Adrenal gland (tissue), 12 donors: ENCODE measurements around the gene MACO1. TPM values are rescaled to one million over a fixed set of nuclear protein-coding genes. Genes with fewer than 3 reads are reported as not detected.

Source experiments
- DNase-seq, 7 donors: peaks; one replicate each; pipeline ENCODE4 v3.0.0-alpha.2; 2019 to 2020
- H3K27ac ChIP-seq, 5 donors: fragments of 200-600 bp; sonication (generic) in 4 of 5; 1 replicate in 3 of 5; 2 replicates in 2 of 5; pipeline versions ENCODE4 v1.5.1 to v1.8.0; 2016 to 2020; ENCODE audit warnings: mild to moderate bottlenecking in 1 of 5
- H3K27me3 ChIP-seq: fragments of 200-600 bp; 2 replicates; pipeline ENCODE4 v1.8.0; 2021
- H3K36me3 ChIP-seq, 2 donors: fragments of 200-600 bp; replicated peaks in 1 of 2; 1 replicate in 1 of 2; 2 replicates in 1 of 2; pipeline versions ENCODE4 v1.5.1 to v1.8.0; 2018 to 2022
- H3K4me1 ChIP-seq, 2 donors: fragments of 200-600 bp; replicated peaks in 1 of 2; 1 replicate in 1 of 2; 2 replicates in 1 of 2; pipeline versions ENCODE4 v1.5.1 to v1.8.0; 2018 to 2021
- H3K4me3 ChIP-seq, 4 donors: fragments of 200-600 bp; sonication (generic) in 3 of 4; one replicate each; pipeline ENCODE4 v1.5.1; 2016 to 2018
- H3K9me3 ChIP-seq, 3 donors: fragments of 200-600 bp; sonication (generic) in 1 of 3; replicated peaks in 1 of 3; 1 replicate in 2 of 3; 2 replicates in 1 of 3; pipeline versions ENCODE4 v1.5.1 to v1.8.0; 2016 to 2021
- CTCF ChIP-seq, 6 experiments: fragments of 450-650 bp in 4 of 6; fragments of 200-600 bp in 2 of 6; sonication (generic) in 1 of 6; IDR thresholded peaks; 1 replicate in 5 of 6; 2 replicates in 1 of 6; pipeline versions ENCODE4 v1.5.1 to v1.8.0; 2016 to 2021; ENCODE audit warnings: antibody characterized with exemption in 6 of 6, mild to moderate bottlenecking in 2 of 6, moderate library complexity in 1 of 6
- POLR2A ChIP-seq, 2 donors: fragments of 450-650 bp; IDR thresholded peaks; one replicate each; pipeline ENCODE4 v1.6.1; 2017; ENCODE audit warnings: antibody characterized with exemption in 2 of 2, mild to moderate bottlenecking in 2 of 2, moderate library complexity in 1 of 2
- WGBS, 4 donors: extraction: QIAGEN DNeasy Blood & Tissue Kit in 2 of 4; methylation state at CpG; one replicate each; pipeline versions ENCODE4 v1.1.5 to v1.1.7; 2013 to 2017; 5-methylcytosine and 5-hydroxymethylcytosine counted together
- intact Hi-C, 2 donors: fragments of 100-400 bp; cut with DNase I; formaldehyde crosslinking; loops; one replicate each; pipeline versions ENCODE4 v1.14.1 to v1.15.0; 2022 to 2023
- polyA plus RNA-seq, 3 donors: library from polyadenylated mRNA; stranded (reverse); fragments of 200-250 nt in 2 of 3; fragments of 350-450 nt in 1 of 3; fragmentation: Illumina TruSeq in 1 of 3; extraction: RNeasy Lipid Tissue Mini Kit (QIAGEN cat#74804) in 1 of 3; gene quantifications; one replicate each; pipeline ENCODE4 v1.2.3, GENCODE V29; 2013 to 2014
- total RNA-seq, 9 donors: library from RNA; depleted of rRNA in 4 of 9; stranded (reverse); fragments of >200 nt in 4 of 9; fragments of 120-200 nt in 1 of 9; fragmentation: NEBNext Ultra II Directional in 1 of 9; extraction: Animal tissue kit (Norgen Biotek cat#: 25700) in 1 of 9; gene quantifications; one replicate each; pipeline versions ENCODE4 v1.1.0 to v1.2.4, GENCODE V29; 2013 to 2023
- donor health status: healthy with polysubstance abuse.
- donor health status: Bipolar disorder and iron deficiency.
- donor health status: DM: yes; HTN: yes; CAD: no.
- donor health status: DM: no; HTN: no; CAD: no.
- donor health status: DM: no; HTN: no; CAD: no.
- donor health status: DM: yes; HTN: yes; CAD: no.

MACO1 gene
- total and polyA plus RNA-seq, 12 donors, result 15.1 to 48.4 (median 29.6) TPM

GRCh38 chr1:25546193-25546592 lies 115.5 kb downstream of the MACO1 start:
- Histone ChIP-seq H3K9me3 (no peaks in the 10 kb centered on the region), H3K27me3 (no peaks in the 10 kb centered on the region), H3K4me3 (no peak overlapping the region), H3K36me3 (no peaks in the 10 kb centered on the region), H3K27ac (peak overlapping the region in 1 of 5 donors; percentile 52), H3K4me1 (peaks cover 20 to 57% of the 10 kb centered on the region in 2 donors)
- 33 to 80% (median 44%) methylated on average over 1 of the region's 1 CpG; no CpG with 5 or more reads in 1 of the 4 donors for WGBS, 4 donors
- TF ChIP-seq CTCF (IDR thresholded peaks at IDR 0.05) (no peak), POLR2A (IDR thresholded peaks at IDR 0.05) (no peak)
- intact Hi-C loops, result no loop called here
- DNase-seq, result no peak

GRCh38 chr1:25548601-25549000 lies 117.9 kb downstream of the MACO1 start:
- H3K27ac ChIP-seq, result peak overlapping the region in 3 of 5 donors; percentile 21 to 84 (median 66)
- no peaks in the 10 kb centered on the region for H3K9me3 ChIP-seq
- no peak for DNase-seq
- H3K4me3 ChIP-seq, result no peak overlapping the region
- intact Hi-C loops, result no loop called here
- TF ChIP-seq CTCF (IDR thresholded peaks at IDR 0.05), result no peak
- TF ChIP-seq POLR2A (IDR thresholded peaks at IDR 0.05), result no peak
- no peaks in the 10 kb centered on the region for H3K36me3 ChIP-seq
- 82 to 89% (median 86%) methylated on average over 4 of the region's 4 CpGs for WGBS, 4 donors
- H3K4me1 ChIP-seq, result peaks cover 22 to 62% of the 10 kb centered on the region in 2 donors
- no peaks in the 10 kb centered on the region for H3K27me3 ChIP-seq

GRCh38 chr1:25549273-25550154 lies 118.8 kb downstream of the MACO1 start:
- Histone ChIP-seq H3K27ac (peak overlapping the region in 4 of 5 donors; percentile 44 to 84 (median 61)), H3K36me3 (no peaks in the 10 kb centered on the region), H3K27me3 (no peaks in the 10 kb centered on the region), H3K9me3 (no peaks in the 10 kb centered on the region), H3K4me1 (peaks cover 22 to 65% of the 10 kb centered on the region in 2 donors), H3K4me3 (no peak overlapping the region)
- intact Hi-C loops, result no loop called here
- 60 to 71% (median 63%) methylated on average over 9 to 19 of the region's 19 CpGs for WGBS, 4 donors
- peak in 2 of 7 donors; percentile 37 to 41 for DNase-seq
- no peak for TF ChIP-seq POLR2A (IDR thresholded peaks at IDR 0.05)
- TF ChIP-seq CTCF (IDR thresholded peaks at IDR 0.05), result no peak

Other genes with a start within 250 kb of the MACO1 start
- gene SYF2, start 198.4 kb upstream of the MACO1 start, total RNA-seq, result 10 to 100 TPM; 34.8 to 71.8 (median 53.8) TPM
- 10 to 100 TPM; 72.4 to 86.3 (median 76.2) TPM for gene SYF2, start 198.4 kb upstream of the MACO1 start, polyA plus RNA-seq
- gene RSRP1, start 183.4 kb upstream of the MACO1 start, total RNA-seq, result 100 to 1,000 TPM in 6 of 9 donors, 10 to 100 TPM in 3; 22.8 to 165 (median 104) TPM
- 100 to 1,000 TPM in 2 of 3 donors, 10 to 100 TPM in 1; 79.8 to 663 (median 292) TPM for gene RSRP1, start 183.4 kb upstream of the MACO1 start, polyA plus RNA-seq
- under 1 TPM in 3 of 9 donors, not detected in 6; 0.23 to 0.94 (median 0.69) TPM for gene RHD, start 158.4 kb upstream of the MACO1 start, total RNA-seq
- gene RHD, start 158.4 kb upstream of the MACO1 start, polyA plus RNA-seq, result under 1 TPM in 2 of 3 donors, not detected in 1; 0.05 to 0.07 TPM
- 100 to 1,000 TPM in 8 of 9 donors, 10 to 100 TPM in 1; 85.2 to 230 (median 154) TPM for gene TMEM50A, start 92.6 kb upstream of the MACO1 start, total RNA-seq
- 100 to 1,000 TPM in 2 of 3 donors, 10 to 100 TPM in 1; 77.5 to 177 (median 154) TPM for gene TMEM50A, start 92.6 kb upstream of the MACO1 start, polyA plus RNA-seq
- gene RHCE, start 10.1 kb upstream of the MACO1 start, total RNA-seq, result 1 to 10 TPM in 4 of 9 donors, under 1 TPM in 1, not detected in 4; 0.61 to 4.0 (median 1.1) TPM
- under 1 TPM in 2 of 3 donors, not detected in 1; 0.59 to 0.71 TPM for gene RHCE, start 10.1 kb upstream of the MACO1 start, polyA plus RNA-seq
- 10 to 100 TPM in 8 of 9 donors, 1 to 10 TPM in 1; 6.8 to 39.1 (median 28.0) TPM for gene LDLRAP1, start 112.7 kb downstream of the MACO1 start, total RNA-seq
- 10 to 100 TPM; 19.0 to 25.6 (median 21.4) TPM for gene LDLRAP1, start 112.7 kb downstream of the MACO1 start, polyA plus RNA-seq
- gene MAN1C1, start 185.9 kb downstream of the MACO1 start, total RNA-seq, result 10 to 100 TPM in 8 of 9 donors, 1 to 10 TPM in 1; 2.7 to 58.7 (median 30.0) TPM
- gene MAN1C1, start 185.9 kb downstream of the MACO1 start, polyA plus RNA-seq, result 10 to 100 TPM in 2 of 3 donors, 1 to 10 TPM in 1; 8.3 to 14.1 (median 13.7) TPM